HepG2 (cell line): ENCODE results near the gene RTP2.

ENCODE experiments used
- ATF3 ChIP-seq: sonication (generic); formaldehyde crosslinking; IDR thresholded peaks from 2 replicates; pipeline ENCODE4 v1.4.0; 2020; ENCODE audit warnings: missing genetic modification reagents
- POLR2A ChIP-seq, 2 experiments: IDR thresholded peaks; 2 replicates each; pipeline ENCODE4 v1.6.1; 2011; ENCODE audit warnings: low read depth in 2 of 2, low read length in 2 of 2, mild to moderate bottlenecking in 1 of 2, moderate library complexity in 1 of 2; ENCODE audit not compliant: insufficient read depth in 1 of 2
- TBX3 ChIP-seq: fragments of 450-650 bp; IDR thresholded peaks from 2 replicates; pipeline ENCODE4 v1.6.1; 2017; ENCODE audit warnings: antibody characterized with exemption, mild to moderate bottlenecking, inconsistent platforms, borderline replicate concordance
- TEF ChIP-seq: sonication (generic); formaldehyde crosslinking; IDR thresholded peaks from 2 replicates; pipeline ENCODE4 v1.5.0; 2020; ENCODE audit warnings: missing genetic modification reagents
- TF ChIP-seq, protein P1 (sequence below): sonication (generic); formaldehyde crosslinking; IDR thresholded peaks from 2 replicates; pipeline ENCODE4 v1.4.0; 2020; ENCODE audit warnings: missing genetic modification reagents

DNA sequence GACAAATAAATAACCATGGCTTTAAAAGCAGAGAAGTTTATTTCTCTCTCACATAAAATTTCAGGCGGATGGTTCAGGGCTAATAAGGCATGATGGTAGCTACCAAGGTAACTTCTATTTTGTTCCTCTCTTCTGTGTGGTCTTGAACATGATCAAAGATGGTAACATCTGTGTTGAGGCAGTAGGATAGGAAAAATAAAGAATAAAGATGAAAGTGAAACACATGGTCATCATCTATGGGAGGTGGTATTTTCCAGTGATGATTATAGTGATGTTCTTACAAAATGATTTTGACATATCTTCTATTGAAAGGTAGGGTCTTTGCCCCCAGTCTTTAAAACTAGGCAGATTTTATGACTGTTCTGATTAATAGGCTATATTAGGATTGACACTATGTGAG, 17.9 kb downstream of the RTP2 start:
- TF ChIP-seq POLR2A (IDR thresholded peaks at IDR 0.05; ENCODE audit: insufficient read depth in 1 of 2, low read depth in 2 of 2, low read length in 2 of 2) (no peak), TBX3 (no peak), TEF (CRISPR knock-in tag) (no peak), ATF3 (CRISPR knock-in tag) (no peak)
- TF ChIP-seq, protein P1, sequence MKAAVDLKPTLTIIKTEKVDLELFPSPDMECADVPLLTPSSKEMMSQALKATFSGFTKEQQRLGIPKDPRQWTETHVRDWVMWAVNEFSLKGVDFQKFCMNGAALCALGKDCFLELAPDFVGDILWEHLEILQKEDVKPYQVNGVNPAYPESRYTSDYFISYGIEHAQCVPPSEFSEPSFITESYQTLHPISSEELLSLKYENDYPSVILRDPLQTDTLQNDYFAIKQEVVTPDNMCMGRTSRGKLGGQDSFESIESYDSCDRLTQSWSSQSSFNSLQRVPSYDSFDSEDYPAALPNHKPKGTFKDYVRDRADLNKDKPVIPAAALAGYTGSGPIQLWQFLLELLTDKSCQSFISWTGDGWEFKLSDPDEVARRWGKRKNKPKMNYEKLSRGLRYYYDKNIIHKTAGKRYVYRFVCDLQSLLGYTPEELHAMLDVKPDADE, result no peak
